NCI-H82 (cell line): Measurements from ENCODE around the gene MRPS9.
A peak's percentile ranks its signal among the peaks of the same experiment; 100 is the strongest.

Experiments
- DNase-seq: peaks from one replicate; lab custom pipeline; 2025; lab: John Stamatoyannopoulos, UW

Gene MRPS9

GRCh38 chr2:105118960-105119359 lies 81.1 kb downstream of the MRPS9 start:
- DNase-seq: no peak

GRCh38 chr2:105121434-105121833 lies 83.6 kb downstream of the MRPS9 start:
- DNase-seq: no peak

GRCh38 chr2:105125428-105125827 lies 87.6 kb downstream of the MRPS9 start:
- DNase-seq: peak; percentile 83

- peak; percentile 26 for DNase-seq
Observed at GRCh38 chr2:105125920-105126319, 88.1 kb downstream of the MRPS9 start.

GRCh38 chr2:105126336-105126735 lies 88.5 kb downstream of the MRPS9 start:
- DNase-seq: no peak

GRCh38 chr2:105127289-105127915 lies 89.5 kb downstream of the MRPS9 start:
- DNase-seq: no peak

- DNase-seq: no peak
Observed at GRCh38 chr2:105129722-105130232, 91.9 kb downstream of the MRPS9 start.

- no peak for DNase-seq
Observed at GRCh38 chr2:105130546-105130945, 92.7 kb downstream of the MRPS9 start.

- no peak for DNase-seq
Observed at GRCh38 chr2:105134081-105134480, 96.2 kb downstream of the MRPS9 start.

GRCh38 chr2:105135436-105135835 lies 97.6 kb downstream of the MRPS9 start:
- no peak for DNase-seq

- no peak for DNase-seq
Observed at GRCh38 chr2:105136394-105136793, 98.5 kb downstream of the MRPS9 start.

- DNase-seq: no peak
Observed at GRCh38 chr2:105138643-105139042, 100.8 kb downstream of the MRPS9 start.

- DNase-seq: peak; percentile 47
Observed at GRCh38 chr2:105139556-105140239, 101.8 kb downstream of the MRPS9 start.

- DNase-seq: peak; percentile 82
Observed at GRCh38 chr2:105140240-105140568, 102.3 kb downstream of the MRPS9 start.

GRCh38 chr2:105141099-105141614 lies 103.3 kb downstream of the MRPS9 start:
- DNase-seq: no peak

- no peak for DNase-seq
Observed at GRCh38 chr2:105142239-105142638, 104.4 kb downstream of the MRPS9 start.

GRCh38 chr2:105143094-105143466 lies 105.2 kb downstream of the MRPS9 start:
- DNase-seq: no peak

GRCh38 chr2:105143467-105144151 lies 105.7 kb downstream of the MRPS9 start:
- no peak for DNase-seq

- no peak for DNase-seq
Observed at GRCh38 chr2:105144152-105144940, 106.5 kb downstream of the MRPS9 start.

GRCh38 chr2:105144941-105145300 lies 107.1 kb downstream of the MRPS9 start:
- DNase-seq: no peak

GRCh38 chr2:105149272-105149671 lies 111.4 kb downstream of the MRPS9 start:
- no peak for DNase-seq
